Measurements from ENCODE around the gene LHB.

- TF ChIP-seq CTCF (conservative IDR thresholded peaks at IDR 0.05 in 1 of 2, IDR thresholded peaks at IDR 0.05 in 1 of 2; ENCODE audit: low read depth in 1 of 2, low read length in 2 of 2) (no peak), EZH2 (IDR thresholded peaks at IDR 0.05; ENCODE audit: low read length, missing control alignments) (no peak)
Measured at GRCh38 chr19:48988286-48988685, 28.6 kb downstream of the LHB start.
